ENCODE data around the gene KCNK3. TPM values are rescaled to one million over a fixed set of nuclear protein-coding genes. Genes with fewer than 3 reads are reported as not detected.
"Not testable (repeated sequence)": the region's sequence is repeated elsewhere in the genome, so short reads cannot be mapped to it uniquely, and the experiment has no call there.

Gene KCNK3
- total and polyA plus RNA-seq, 3 donors from 2014 or later = 1.0 to 2.5 (median 1.5) TPM

DNA sequence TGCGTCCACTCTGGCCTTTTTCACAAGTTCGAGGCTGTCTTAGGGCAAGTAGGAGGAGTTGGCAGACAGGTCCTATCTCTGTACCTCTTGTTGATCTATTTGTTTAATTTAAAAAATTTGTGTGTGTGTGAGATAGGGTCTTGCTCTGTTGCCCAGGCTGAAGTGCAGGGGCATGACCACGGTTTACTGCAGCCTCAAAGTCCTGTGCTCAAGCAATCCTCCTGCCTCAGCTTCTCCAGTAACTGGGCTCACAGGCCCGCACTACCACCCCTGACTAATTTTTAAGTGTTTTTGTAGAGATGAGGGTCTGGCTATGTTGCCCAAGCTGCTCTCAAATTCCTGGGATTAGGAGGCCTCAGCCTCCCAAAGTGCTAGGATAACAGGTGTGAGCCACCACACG lies 67.3 kb downstream of the KCNK3 start:
- TF ChIP-seq, protein P1, sequence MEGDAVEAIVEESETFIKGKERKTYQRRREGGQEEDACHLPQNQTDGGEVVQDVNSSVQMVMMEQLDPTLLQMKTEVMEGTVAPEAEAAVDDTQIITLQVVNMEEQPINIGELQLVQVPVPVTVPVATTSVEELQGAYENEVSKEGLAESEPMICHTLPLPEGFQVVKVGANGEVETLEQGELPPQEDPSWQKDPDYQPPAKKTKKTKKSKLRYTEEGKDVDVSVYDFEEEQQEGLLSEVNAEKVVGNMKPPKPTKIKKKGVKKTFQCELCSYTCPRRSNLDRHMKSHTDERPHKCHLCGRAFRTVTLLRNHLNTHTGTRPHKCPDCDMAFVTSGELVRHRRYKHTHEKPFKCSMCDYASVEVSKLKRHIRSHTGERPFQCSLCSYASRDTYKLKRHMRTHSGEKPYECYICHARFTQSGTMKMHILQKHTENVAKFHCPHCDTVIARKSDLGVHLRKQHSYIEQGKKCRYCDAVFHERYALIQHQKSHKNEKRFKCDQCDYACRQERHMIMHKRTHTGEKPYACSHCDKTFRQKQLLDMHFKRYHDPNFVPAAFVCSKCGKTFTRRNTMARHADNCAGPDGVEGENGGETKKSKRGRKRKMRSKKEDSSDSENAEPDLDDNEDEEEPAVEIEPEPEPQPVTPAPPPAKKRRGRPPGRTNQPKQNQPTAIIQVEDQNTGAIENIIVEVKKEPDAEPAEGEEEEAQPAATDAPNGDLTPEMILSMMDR (IDR thresholded peaks at IDR 0.05) = no peak
- TF ChIP-seq POLR2A (IDR thresholded peaks at IDR 0.05) = no peak
- Histone ChIP-seq H3K27ac (no peak overlapping the region), H3K27me3 (no peaks in the 10 kb centered on the region), H3K9me3 (no peaks in the 10 kb centered on the region), H3K36me3 (ENCODE audit: low read depth, missing control alignments) (no peaks in the 10 kb centered on the region), H3K4me1 (peaks cover 11% of the 10 kb centered on the region), H3K4me3 (no peak overlapping the region)
- DNase-seq = no peak
- WGBS, 2 donors = 96 to 98% methylated on average over 5 of the region's 5 CpGs
- intact Hi-C loops (cut with DNase I; ENCODE audit: low total_unique reads) = no loop called here

- H3K9me3 ChIP-seq; H3K27ac ChIP-seq; H3K4me3 ChIP-seq; DNase-seq; H3K36me3 ChIP-seq (ENCODE audit: low read depth, missing control alignments); intact Hi-C loops (cut with DNase I; ENCODE audit: low total_unique reads); H3K27me3 ChIP-seq: not testable (repeated sequence)
- peaks cover 23% of the 10 kb centered on the region for H3K4me1 ChIP-seq
- WGBS, 2 donors = 79 to 85% methylated on average over 10 of the region's 10 CpGs
Measured at GRCh38 chr2:26760991-26761390, 68.5 kb downstream of the KCNK3 start.

DNA sequence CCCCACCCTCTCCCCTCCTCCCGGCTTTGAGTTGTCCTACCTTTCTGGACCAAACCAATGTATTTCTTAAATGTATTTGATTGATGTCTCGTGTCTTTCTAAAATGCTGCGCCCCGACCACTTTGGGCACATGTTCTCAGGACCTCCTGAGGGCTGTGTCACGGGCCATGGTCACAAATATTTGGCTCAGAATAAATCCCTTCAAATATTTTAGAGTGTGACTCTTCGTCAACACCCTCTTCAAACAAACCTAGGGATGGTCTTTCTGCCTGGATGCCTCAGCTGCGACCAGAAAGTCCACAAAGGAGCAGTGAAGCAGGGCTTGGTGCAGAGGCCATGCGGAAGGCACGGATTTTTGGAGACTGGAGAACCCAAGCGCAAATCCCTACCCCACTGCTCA lies 70.5 kb downstream of the KCNK3 start:
- TF ChIP-seq, protein P1 (IDR thresholded peaks at IDR 0.05) = no peak
- TF ChIP-seq POLR2A (IDR thresholded peaks at IDR 0.05) = no peak
- no peak overlapping the region for H3K4me3 ChIP-seq
- WGBS, 2 donors = 76 to 79% methylated on average over 10 of the region's 10 CpGs
- no peaks in the 10 kb centered on the region for H3K9me3 ChIP-seq
- no peaks in the 10 kb centered on the region for H3K27me3 ChIP-seq
- intact Hi-C loops (cut with DNase I; ENCODE audit: low total_unique reads) = no loop called here
- DNase-seq = no peak
- no peaks in the 10 kb centered on the region for H3K36me3 ChIP-seq (ENCODE audit: low read depth, missing control alignments)
- no peak overlapping the region for H3K27ac ChIP-seq
- H3K4me1 ChIP-seq = peaks cover 22% of the 10 kb centered on the region

- Histone ChIP-seq H3K9me3 (no peaks in the 10 kb centered on the region), H3K4me1 (peaks cover 19% of the 10 kb centered on the region), H3K4me3 (peak within 1 kb of the TSS; percentile 80 to 93), H3K27me3 (no peaks in the 10 kb centered on the region), H3K27ac (peak within 1 kb of the TSS; percentile 90 to 94), H3K36me3 (ENCODE audit: low read depth, missing control alignments) (no peaks in the 10 kb centered on the region)
- peak; percentile 88 for DNase-seq
- intact Hi-C loops (cut with DNase I; ENCODE audit: low total_unique reads) = no loop called here
- TF ChIP-seq, protein P1 (IDR thresholded peaks at IDR 0.05) = no peak
- peak; percentile 65 for TF ChIP-seq POLR2A (IDR thresholded peaks at IDR 0.05)
- WGBS, 2 donors = 0% methylated on average over 45 to 66 of the region's 68 CpGs
Measured at GRCh38 chr2:26764078-26764887, 71.8 kb downstream of the KCNK3 start, which contains the start of gene SLC35F6. Gene SLC35F6, plus strand, starts transcription at chr2:26764284. Its CDS starts 66 bp downstream, at chr2:26764350.

DNA sequence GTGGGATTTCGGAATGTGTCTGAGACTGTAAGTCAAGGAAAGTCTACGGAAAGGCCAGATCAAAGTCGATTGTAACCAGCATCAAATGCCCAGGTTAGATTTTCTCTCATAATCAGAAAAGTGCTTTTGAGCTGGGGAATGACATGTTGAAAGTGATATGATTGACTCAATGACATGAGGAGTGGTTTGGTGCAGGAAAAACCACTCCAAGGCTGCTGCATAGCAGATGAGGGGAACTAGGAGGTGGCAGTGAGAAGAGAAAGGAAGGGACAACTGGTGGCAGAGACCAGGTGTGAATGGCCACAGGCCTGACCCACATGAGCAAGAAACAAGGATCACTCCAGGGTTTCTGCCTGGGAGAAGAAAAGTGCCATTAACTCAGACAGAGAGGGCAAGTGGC lies 72.4 kb downstream of the KCNK3 start:
- WGBS, 2 donors = 12 to 13% methylated on average over 3 of the region's 3 CpGs
- Histone ChIP-seq H3K4me1 (peaks cover 23% of the 10 kb centered on the region), H3K4me3 (peak overlapping the region; percentile 80 to 93), H3K36me3 (ENCODE audit: low read depth, missing control alignments) (no peaks in the 10 kb centered on the region), H3K27ac (peak overlapping the region; percentile 90 to 94), H3K9me3 (no peaks in the 10 kb centered on the region), H3K27me3 (no peaks in the 10 kb centered on the region)
- intact Hi-C loops (cut with DNase I; ENCODE audit: low total_unique reads) = no loop called here
- DNase-seq = no peak
- TF ChIP-seq POLR2A (IDR thresholded peaks at IDR 0.05) = no peak
- TF ChIP-seq, protein P1 (IDR thresholded peaks at IDR 0.05) = no peak
